ENCODE results near the gene MYH10. TPM values are rescaled to one million over a fixed set of nuclear protein-coding genes. Genes with fewer than 3 reads are reported as not detected.

Gene MYH10
- total RNA-seq, 1 donor from 2014 or later: 429 TPM

- no peak for TF ChIP-seq CTCF (IDR thresholded peaks at IDR 0.05; ENCODE audit: unreplicated experiment)
- Mint-ChIP-seq H3K36me3 (ENCODE audit: low read depth, unreplicated experiment) (no peaks in the 10 kb centered on the region), H3K4me3 (ENCODE audit: unreplicated experiment) (no peak overlapping the region), H3K9me3 (ENCODE audit: unreplicated experiment) (no peaks in the 10 kb centered on the region), H3K4me1 (ENCODE audit: unreplicated experiment) (no peaks in the 10 kb centered on the region), H3K27ac (ENCODE audit: unreplicated experiment) (no peak overlapping the region), H3K27me3 (ENCODE audit: unreplicated experiment) (peaks cover 3% of the 10 kb centered on the region)
- DNase-seq (ENCODE audit: low spot score): no peak
Measured at GRCh38 chr17:8650119-8650499, 19.6 kb upstream of the MYH10 start.

GRCh38 chr17:8649157-8650118, 18.9 kb upstream of the MYH10 start:
- DNase-seq (ENCODE audit: low spot score): no peak
- no peak overlapping the region for H3K27ac Mint-ChIP-seq (ENCODE audit: unreplicated experiment)
- TF ChIP-seq CTCF (IDR thresholded peaks at IDR 0.05; ENCODE audit: unreplicated experiment): no peak
- H3K4me3 Mint-ChIP-seq (ENCODE audit: unreplicated experiment): no peak overlapping the region
- no peaks in the 10 kb centered on the region for H3K9me3 Mint-ChIP-seq (ENCODE audit: unreplicated experiment)
- no peaks in the 10 kb centered on the region for H3K36me3 Mint-ChIP-seq (ENCODE audit: low read depth, unreplicated experiment)
- H3K4me1 Mint-ChIP-seq (ENCODE audit: unreplicated experiment): no peaks in the 10 kb centered on the region
- H3K27me3 Mint-ChIP-seq (ENCODE audit: unreplicated experiment): peaks cover 3% of the 10 kb centered on the region

GRCh38 chr17:8647956-8648355, 17.4 kb upstream of the MYH10 start:
- DNase-seq (ENCODE audit: low spot score): no peak
- Mint-ChIP-seq H3K27me3 (ENCODE audit: unreplicated experiment) (no peaks in the 10 kb centered on the region), H3K27ac (ENCODE audit: unreplicated experiment) (no peak overlapping the region), H3K4me1 (ENCODE audit: unreplicated experiment) (no peaks in the 10 kb centered on the region), H3K36me3 (ENCODE audit: low read depth, unreplicated experiment) (no peaks in the 10 kb centered on the region), H3K9me3 (ENCODE audit: unreplicated experiment) (no peaks in the 10 kb centered on the region), H3K4me3 (ENCODE audit: unreplicated experiment) (no peak overlapping the region)
- no peak for TF ChIP-seq CTCF (IDR thresholded peaks at IDR 0.05; ENCODE audit: unreplicated experiment)

- Mint-ChIP-seq H3K9me3 (ENCODE audit: unreplicated experiment) (no peaks in the 10 kb centered on the region), H3K27ac (ENCODE audit: unreplicated experiment) (no peak overlapping the region), H3K36me3 (ENCODE audit: low read depth, unreplicated experiment) (no peaks in the 10 kb centered on the region), H3K27me3 (ENCODE audit: unreplicated experiment) (no peaks in the 10 kb centered on the region), H3K4me3 (ENCODE audit: unreplicated experiment) (no peak overlapping the region), H3K4me1 (ENCODE audit: unreplicated experiment) (no peaks in the 10 kb centered on the region)
- TF ChIP-seq CTCF (IDR thresholded peaks at IDR 0.05; ENCODE audit: unreplicated experiment): no peak
- no peak for DNase-seq (ENCODE audit: low spot score)
Measured at GRCh38 chr17:8647202-8647601, 16.7 kb upstream of the MYH10 start.

- TF ChIP-seq CTCF (IDR thresholded peaks at IDR 0.05; ENCODE audit: unreplicated experiment): no peak
- Mint-ChIP-seq H3K27ac (ENCODE audit: unreplicated experiment) (no peak overlapping the region), H3K4me1 (ENCODE audit: unreplicated experiment) (no peaks in the 10 kb centered on the region)
Measured at GRCh38 chr17:8644507-8644902, 14.0 kb upstream of the MYH10 start.

More at GRCh38 chr17:8644507-8644902, 14.0 kb upstream of the MYH10 start:
- Mint-ChIP-seq H3K4me3 (ENCODE audit: unreplicated experiment) (no peak overlapping the region), H3K9me3 (ENCODE audit: unreplicated experiment) (no peaks in the 10 kb centered on the region), H3K27me3 (ENCODE audit: unreplicated experiment) (no peaks in the 10 kb centered on the region), H3K36me3 (ENCODE audit: low read depth, unreplicated experiment) (no peaks in the 10 kb centered on the region)
- no peak for DNase-seq (ENCODE audit: low spot score)
